ENCODE measurements around the gene JAG1. TPM values are rescaled to one million over a fixed set of nuclear protein-coding genes. Genes with fewer than 3 reads are reported as not detected.

The JAG1 gene
- polyA plus RNA-seq, 1 experiment, result 13.5 TPM

DNA sequence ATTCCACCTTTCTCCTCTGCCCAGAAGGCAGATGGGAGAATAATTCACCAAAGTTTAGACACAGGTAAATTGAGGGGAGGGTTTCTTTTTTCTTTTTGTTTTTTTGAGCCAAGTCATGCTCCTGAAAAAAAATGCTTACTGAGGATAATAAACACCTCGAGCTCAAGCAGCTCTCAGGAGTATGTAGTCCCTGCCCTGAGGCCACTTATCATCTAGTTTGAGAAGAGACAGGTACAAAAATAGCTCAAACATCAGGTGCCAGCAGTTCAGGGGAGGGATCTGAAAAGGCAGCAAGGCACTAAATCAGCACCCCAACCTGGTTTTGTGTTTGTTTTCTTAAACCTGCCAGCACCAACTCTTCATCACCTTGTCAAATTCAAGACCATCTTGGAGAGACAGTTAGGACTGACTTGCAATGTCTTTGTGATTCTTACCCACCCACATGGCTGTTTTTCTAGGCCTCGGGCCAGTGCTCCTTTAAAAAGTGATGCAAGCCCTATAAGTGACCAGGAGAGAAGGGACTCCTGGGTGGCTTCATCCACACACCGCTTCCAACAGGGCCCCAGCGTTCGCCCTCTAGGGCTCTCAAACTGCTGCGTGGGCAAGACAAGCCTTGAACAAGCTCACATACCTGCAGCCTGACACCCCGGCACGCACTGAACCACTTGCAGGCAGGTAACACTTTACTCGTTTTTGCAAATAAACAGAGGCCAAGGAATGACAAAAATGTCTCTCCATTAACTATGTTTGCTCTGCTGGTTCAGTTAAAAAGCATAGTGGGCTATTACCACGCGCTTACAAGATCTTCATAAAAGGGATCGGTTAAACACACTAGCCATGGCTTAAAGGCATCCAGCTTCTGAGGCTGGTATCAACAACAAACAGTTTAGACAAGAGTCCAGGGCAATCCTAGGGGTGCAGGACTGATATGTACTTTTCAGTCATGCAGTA is 13.9 kb downstream of the JAG1 start:
- ChIA-PET CTCF (interaction anchor here (0.6 to 2.2 kb wide), 3 partner anchors 11 to 884 kb away, joined by 3 to 7 read pairs (median 6); no protein-coding TSS in a partner anchor), POLR2A (interaction anchor here (0.8 to 1.0 kb wide), 3 partner anchors 12 to 877 kb away, joined by 3 to 8 read pairs (median 4); no protein-coding TSS in a partner anchor)
- Histone ChIP-seq H3K27me3 (ENCODE audit: control insufficient read depth, insufficient read depth, low read length) (no peaks in the 10 kb centered on the region), H3K9me3 (ENCODE audit: control insufficient read depth, insufficient read depth, low read length) (no peaks in the 10 kb centered on the region), H3K27ac (ENCODE audit: low read depth, low read length) (no peak overlapping the region), H3K4me3 (ENCODE audit: low read depth, low read length) (no peak overlapping the region)
- no peak for TF ChIP-seq CTCF (IDR thresholded peaks at IDR 0.05; ENCODE audit: low read depth, low read length)
- no peak for DNase-seq (ENCODE audit: low read depth, low spot score)

DNA sequence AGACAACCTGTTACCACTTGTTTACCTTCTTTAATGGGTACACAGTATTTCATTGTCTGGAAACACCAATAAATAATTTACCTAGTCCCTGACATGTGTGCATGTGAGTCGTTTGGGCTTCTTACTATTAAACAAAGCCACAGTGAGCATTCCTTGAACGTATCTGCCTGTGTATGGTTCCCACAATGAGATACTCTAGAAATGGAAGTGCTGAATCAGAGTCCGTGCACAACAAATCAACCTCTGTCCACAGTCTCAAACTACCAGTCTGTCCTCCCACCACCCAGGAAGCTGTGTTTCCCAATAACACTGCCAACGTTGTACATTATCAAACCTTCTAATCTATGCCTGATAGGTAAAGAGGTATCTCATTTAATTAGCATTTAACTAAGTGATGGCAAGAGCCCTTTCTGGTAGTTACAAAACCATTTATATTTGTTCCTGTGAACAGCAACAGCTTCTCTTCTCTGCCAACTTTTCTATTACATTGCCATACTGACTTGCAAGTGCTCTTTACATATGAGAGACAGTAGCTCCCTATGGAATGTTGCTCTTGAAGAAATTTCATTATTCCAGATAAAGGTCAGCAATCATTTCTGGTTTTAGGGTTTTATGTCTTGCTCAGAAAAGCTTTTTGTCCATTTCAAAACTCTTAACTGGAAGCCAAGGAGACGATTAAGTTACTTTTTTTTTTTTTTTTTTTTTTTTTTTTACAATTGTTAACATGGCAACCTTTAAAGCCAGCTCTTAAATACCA is 14.7 kb downstream of the JAG1 start:
- DNase-seq (ENCODE audit: low read depth, low spot score), result no peak
- Histone ChIP-seq H3K27ac (ENCODE audit: low read depth, low read length) (no peak overlapping the region), H3K9me3 (ENCODE audit: control insufficient read depth, insufficient read depth, low read length) (no peaks in the 10 kb centered on the region), H3K27me3 (ENCODE audit: control insufficient read depth, insufficient read depth, low read length) (no peaks in the 10 kb centered on the region), H3K4me3 (ENCODE audit: low read depth, low read length) (no peak overlapping the region)
- ChIA-PET POLR2A (interaction anchor here (0.8 to 1.0 kb wide), 3 partner anchors 13 to 877 kb away, joined by 3 to 8 read pairs (median 4); no protein-coding TSS in a partner anchor), CTCF (interaction anchor here (1.2 kb wide), 1 partner anchor 12 kb away, joined by 7 read pairs; no protein-coding TSS in a partner anchor)
- TF ChIP-seq CTCF (IDR thresholded peaks at IDR 0.05; ENCODE audit: low read depth, low read length), result no peak

DNA sequence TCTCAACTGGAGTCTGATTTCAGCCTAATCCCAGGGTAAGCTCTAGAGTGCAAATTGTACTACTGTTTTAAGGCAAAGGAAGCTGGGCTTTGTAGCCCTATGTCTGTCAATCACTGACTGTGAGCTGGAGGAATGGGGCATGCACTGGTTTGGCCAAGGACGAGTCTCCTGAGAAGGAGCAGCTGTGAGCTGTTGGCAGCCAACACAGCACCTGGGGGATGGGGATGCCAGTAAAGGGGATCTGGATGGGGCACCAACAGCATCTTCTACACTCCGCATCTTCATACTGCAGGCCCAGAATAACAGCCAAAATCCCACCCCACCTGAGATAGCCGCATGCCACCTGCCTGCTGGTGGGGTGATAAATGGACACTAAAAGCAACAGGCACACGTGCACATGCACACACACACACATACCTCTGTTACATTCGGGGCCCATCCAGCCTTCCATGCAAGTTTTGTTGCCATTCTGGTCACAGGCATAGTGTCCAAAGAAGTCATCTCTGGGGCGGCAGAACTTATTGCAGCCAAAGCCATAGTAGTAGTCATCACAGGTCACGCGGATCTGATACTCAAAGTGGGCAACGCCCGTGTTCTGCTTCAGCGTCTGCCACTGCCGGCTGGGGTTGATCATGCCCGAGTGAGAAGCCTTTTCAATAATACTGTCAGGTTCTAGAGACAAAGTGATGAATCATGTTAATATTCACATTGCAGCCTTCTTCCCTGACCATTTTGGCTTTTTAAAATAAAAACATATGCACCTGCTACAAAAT is 15.6 kb downstream of the JAG1 start:
- CTCF ChIA-PET, result interaction anchor here (1.0 kb wide), 1 partner anchor 13 kb away, joined by 3 read pairs; no protein-coding TSS in a partner anchor

DNA sequence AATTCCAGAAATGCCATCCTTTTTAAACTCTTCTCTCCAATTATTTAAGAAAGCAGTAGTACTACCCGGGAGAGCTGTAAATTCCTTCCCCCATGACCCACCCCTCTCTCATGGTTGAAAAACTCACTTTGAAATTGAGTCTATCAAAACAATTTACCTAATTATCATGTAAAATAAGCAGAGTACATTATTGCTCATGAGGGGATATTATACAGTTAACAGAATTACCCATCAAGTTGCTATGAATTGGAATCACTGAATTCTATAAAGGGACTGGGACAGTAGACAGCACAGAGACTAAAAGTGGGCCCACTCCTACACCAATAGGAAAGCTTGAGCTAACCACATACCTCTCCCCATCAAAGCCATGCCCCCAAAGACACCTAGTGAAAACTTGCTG is 16.3 kb downstream of the JAG1 start:
- Histone ChIP-seq H3K27me3 (ENCODE audit: control insufficient read depth, insufficient read depth, low read length) (no peaks in the 10 kb centered on the region), H3K9me3 (ENCODE audit: control insufficient read depth, insufficient read depth, low read length) (no peaks in the 10 kb centered on the region), H3K27ac (ENCODE audit: low read depth, low read length) (no peak overlapping the region), H3K4me3 (ENCODE audit: low read depth, low read length) (no peak overlapping the region)
- no peak for DNase-seq (ENCODE audit: low read depth, low spot score)
- no peak for TF ChIP-seq CTCF (IDR thresholded peaks at IDR 0.05; ENCODE audit: low read depth, low read length)
- ChIA-PET CTCF (interaction anchor here (1.0 kb wide), 1 partner anchor 13 kb away, joined by 3 read pairs; no protein-coding TSS in a partner anchor), POLR2A (no interaction called here)

More for the DNA sequence above, 15.6 kb downstream of the JAG1 start:
- no peaks in the 10 kb centered on the region for H3K27me3 ChIP-seq (ENCODE audit: control insufficient read depth, insufficient read depth, low read length)
- no peaks in the 10 kb centered on the region for H3K9me3 ChIP-seq (ENCODE audit: control insufficient read depth, insufficient read depth, low read length)
- TF ChIP-seq CTCF (IDR thresholded peaks at IDR 0.05; ENCODE audit: low read depth, low read length), result no peak
- no peak overlapping the region for H3K27ac ChIP-seq (ENCODE audit: low read depth, low read length)
- POLR2A ChIA-PET, result no interaction called here
- no peak overlapping the region for H3K4me3 ChIP-seq (ENCODE audit: low read depth, low read length)
- DNase-seq (ENCODE audit: low read depth, low spot score), result no peak

All from AG04450 (cell line).